Hindlimb muscle (tissue), 1 donor: ENCODE data around the gene NSMF. TPM values are rescaled to one million over a fixed set of nuclear protein-coding genes. Genes with fewer than 3 reads are reported as not detected.
"Not testable (repeated sequence)": the region's sequence is repeated elsewhere in the genome, so short reads cannot be mapped to it uniquely, and the experiment has no call there.

Experiments
- DNase-seq: peaks from one replicate; pipeline ENCODE4 v3.0.0-alpha.2; 2013
- polyA plus RNA-seq: library from polyadenylated mRNA; unstranded; fragments of 120-200 nt; gene quantifications from one replicate; pipeline ENCODE4 v1.2.1, GENCODE V29; 2013; ENCODE audit not compliant: insufficient read length

NSMF gene
- polyA plus RNA-seq, 1 donor: 18.1 TPM

DNA sequence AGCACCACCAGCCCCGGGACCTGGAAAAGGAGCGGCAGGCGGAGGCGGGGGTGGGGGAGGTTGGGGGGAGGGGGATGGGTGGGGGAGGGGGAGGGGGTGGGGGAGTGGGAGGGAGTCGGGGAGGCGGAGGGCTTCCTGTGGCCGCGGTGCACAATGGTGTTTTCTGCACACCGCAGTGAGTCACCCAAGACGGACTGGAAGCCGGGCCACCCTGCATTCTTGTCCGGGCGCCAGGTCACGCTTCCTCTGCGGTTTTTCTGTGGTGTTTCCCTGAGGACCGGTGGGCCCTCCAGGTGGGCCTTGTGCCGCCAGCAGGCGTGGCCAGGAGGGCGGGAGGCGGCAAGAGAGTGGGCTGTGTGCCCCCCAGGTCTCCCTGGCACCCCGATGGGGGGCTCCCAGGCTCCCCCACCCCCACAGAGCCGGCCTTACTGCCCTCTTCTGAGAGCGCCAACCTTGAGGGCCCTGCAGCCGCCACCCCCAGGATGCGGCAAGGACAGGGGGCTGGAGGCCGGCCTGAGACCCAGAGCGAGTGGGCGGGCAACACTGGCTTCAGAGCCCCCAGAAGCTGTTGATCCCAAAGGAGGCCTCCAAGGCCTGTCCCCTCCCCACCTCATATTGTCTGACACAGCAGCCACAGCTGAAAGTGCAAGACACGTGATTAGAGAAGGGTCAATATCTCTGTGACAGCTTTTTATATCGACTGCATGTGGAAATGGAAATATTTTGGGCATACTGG is 47.3 kb downstream of the NSMF start:
- no peak for DNase-seq

DNA sequence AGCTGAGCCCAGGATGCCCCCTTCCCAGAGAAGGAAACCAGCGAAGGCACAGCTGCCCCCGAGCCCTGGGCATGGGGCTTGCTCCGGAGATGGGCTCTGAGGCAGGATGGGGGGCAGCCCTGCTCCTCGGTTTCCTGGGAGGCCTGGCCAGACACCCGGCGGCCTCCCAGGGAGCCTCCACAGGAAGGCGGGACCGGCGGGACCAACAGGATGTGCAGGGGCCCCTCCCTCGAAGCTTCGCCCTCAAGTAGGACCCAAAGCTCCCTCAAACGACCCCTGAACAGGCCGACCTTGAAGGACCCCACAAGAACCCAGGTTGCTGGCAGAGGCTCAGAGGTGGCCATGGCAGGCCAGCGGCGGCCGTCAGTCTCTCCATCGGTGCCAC is 47.9 kb downstream of the NSMF start:
- DNase-seq: no peak

DNA sequence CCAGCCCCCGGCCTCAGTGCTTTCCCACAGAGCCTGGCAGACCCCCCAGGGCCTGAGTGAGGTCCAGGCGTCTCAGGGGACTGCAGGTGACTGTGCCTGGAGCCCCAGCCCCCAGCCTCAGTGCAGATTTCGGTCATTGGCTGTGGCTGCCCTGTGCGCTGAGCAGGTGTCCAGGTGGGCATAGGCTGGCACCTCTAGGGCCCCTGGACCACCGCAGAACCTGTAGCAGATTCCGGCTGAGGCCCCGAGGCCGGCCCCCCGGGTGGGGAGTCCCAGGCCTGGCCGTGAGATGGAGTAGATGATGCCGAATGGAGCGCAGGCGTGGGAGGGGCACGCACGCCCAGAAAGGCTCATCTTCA is 48.3 kb downstream of the NSMF start:
- no peak for DNase-seq

DNA sequence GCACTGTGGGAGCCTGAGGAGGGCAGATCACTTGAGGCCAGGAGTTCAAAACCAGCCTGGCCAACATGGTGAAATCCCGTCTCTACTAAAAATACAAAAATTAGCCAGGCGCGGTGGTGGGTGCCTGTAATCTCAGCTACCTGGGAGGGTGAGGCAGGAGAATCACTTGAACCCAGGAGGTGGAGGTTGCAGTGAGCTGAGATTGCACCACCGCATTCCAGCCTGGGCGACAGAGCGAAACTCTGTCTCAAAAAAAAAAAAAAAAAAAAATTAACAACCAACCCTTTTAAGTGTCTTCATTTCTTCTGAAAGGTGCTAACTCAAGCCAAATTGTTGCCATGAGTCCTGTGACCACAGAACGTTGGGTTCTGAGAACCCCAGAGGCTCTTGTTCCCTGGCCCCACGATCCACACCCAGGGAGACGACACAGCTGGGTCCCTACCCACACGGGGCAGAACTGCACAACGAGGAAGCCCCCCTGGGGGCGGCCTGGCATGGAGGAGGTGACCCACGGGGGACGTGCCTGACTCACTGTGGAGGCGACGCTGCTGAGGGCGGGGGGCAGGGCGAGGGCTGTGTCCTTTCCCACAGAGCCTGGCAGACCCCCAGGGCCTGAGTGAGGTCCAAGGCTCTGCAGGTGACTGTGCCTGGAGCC is 48.8 kb downstream of the NSMF start:
- DNase-seq: not testable (repeated sequence)

DNA sequence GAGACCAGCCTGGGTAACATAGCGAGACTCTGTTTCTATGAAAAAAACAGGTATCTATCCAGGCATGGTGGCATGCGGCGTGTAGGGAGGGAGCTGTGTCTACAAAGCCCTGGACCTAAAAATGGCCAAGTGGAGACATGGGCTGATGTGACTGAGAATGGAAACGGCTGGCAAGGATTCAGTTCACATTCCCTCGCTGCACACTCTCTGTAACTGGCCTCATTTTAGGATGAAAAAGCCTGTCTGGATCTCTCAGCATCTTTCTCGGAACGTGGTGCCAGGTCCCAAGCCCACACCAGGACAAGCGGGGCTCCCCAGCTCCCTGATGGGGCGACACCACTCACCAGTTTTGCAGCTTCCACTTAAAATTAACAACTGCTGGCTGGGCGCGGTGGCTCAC is 49.6 kb downstream of the NSMF start:
- DNase-seq: no peak

DNA sequence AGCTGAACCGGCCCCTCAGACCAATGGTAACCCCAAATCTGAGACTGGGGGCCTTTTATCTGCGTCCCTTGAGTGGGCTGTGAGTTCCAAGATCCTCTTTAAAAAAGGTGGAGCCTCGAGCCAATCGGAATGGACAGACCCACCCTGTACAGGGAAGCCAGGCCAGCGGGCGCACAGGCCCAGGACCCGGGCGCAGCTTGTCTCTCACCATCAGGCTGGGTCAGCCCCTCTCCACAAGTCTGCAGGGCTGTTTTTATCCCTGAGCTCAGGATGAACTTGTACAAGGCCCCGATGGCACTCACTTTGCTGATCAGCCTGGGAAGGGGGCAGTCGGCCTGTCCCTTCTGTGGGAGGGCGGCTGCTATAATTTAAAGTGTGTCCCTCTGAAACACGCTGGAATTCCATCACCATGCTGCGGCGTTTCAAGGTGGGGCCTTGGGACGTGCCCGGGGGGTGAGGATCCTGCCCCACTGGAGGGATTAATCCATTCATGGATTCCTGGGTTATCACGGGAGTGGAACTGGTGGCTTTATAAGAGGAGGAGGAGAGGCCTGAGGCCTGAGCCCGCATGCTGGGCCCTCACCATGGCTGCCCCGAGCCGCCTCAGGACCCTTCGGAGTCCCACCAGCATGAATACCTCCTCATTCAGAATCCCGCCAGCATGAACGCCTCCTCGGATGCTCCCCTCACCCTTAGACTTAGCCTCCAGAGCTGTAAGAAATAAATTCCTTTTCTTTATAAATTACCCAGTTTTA is 50.3 kb downstream of the NSMF start:
- no peak for DNase-seq

DNA sequence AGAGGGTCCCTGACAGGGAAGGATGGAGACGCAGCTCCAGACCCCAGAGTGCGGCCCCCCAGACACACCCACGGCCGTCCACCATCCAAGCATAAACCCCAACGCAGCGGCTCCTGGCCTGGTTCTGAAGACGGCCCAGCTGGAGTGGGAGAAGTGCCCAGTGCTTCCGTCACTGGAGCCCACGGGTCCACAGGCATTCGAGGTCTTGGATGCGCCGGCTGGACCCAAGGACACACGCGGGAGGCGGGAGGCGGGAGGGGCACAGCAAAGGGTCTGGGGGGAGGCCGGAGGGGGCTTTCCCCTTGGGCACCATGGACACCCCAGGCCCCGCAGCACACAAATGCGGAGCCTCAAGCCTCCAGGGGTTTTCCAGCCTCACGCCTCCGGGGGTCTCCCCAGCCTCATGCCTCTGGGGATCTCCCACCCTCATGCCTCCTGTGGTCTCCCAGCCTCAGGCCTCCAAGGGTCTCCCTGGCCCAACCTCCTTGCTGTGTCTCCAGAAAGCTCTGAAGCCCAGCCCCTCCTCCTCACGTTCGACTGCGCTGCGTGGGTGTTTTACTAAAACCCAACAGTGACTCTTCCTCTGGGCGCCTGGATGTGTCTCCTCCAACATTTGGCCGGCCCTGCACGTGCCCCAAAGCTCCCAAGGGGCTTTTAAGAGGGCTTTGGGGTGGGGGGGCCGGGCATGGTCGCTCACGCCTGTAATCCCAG is 51.4 kb downstream of the NSMF start:
- peak; percentile 71 for DNase-seq

DNA sequence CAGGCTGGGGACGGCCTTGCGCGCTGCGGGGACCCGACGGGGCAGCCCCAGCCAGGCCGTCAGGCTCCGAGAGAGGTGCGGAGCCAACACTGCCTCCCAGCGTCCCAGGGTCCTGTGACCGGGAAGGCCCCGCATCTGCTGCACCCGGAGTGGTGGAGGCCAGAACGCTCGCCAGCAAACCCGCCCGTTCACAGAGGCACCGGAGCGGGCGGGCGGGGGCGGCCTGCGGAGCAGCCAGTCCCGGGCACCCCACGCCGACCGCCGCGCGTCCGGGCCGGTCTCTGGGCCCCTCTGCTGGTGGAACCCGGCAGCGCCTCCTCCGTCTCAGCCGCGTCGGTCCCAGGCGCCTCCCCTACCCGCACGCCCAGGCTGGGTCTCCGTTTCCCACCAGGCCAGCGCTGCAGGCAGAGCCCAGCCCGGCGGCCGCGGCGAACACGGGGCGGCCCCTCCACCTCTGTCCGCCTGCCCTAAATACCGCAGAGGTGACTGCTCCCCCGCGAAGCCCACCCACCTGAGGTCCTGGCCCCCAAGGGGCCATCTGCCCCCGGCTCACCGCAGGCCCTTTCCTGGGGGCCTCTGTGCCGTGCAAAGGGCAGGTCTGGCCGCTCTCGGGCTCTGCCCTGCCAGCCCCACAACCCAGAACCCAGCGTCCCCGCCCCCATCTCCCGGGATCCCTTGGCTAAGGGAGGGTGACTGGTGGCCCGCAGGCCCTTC is 52.1 kb downstream of the NSMF start:
- DNase-seq: peak; percentile 79

DNA sequence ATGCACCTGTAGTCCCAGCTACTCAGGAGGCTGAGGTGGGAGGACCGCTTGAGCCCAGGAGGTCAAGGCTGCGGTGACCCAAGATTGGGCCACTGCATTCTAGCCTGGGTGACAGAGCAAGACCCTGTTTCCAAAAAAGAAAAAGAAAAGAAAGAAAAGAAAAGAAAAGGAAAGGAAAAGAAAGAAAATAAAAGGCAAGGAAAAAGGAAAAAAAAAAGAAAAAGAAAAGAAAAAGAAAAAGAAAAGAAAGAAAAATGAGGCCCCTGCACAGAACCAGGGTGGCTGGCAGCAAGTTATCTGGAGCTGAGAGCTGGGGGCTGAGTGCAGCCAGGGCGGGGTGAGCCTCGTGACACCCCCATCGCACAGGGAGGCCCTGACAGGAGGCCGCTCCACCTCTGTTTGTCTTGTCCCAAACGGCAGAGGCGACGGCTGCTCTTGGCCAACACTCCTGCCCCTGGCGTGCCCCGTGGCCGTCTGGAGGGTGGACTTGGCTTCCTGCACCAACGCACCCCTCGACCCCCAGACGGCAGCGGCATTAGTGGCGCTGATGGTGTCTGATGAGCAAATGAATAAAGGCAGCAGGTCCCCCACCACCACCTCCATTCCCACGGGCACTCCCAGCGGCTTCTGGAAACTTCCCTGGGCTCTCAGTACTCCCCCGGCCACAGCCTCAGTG is 52.9 kb downstream of the NSMF start:
- no peak for DNase-seq

DNA sequence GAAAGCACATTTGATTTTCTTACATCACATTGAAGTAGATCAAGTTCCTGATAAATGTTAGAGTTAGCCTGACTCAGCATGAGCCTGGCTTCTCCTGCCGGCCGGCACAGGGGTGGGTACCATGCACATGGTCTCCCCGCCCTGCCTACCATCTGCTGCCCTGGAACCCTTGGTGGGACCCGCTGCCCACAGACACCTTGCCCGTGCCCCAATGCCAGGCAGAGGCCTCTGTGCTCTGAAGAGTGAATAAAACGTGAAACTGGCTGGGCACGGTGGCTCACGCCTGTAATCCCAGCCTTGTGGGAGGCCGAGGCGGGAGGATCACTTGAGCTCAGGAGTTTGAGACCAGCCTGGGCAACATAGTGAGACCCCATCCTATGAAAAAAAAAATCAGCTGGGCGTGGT is 53.5 kb downstream of the NSMF start:
- DNase-seq: no peak

DNA sequence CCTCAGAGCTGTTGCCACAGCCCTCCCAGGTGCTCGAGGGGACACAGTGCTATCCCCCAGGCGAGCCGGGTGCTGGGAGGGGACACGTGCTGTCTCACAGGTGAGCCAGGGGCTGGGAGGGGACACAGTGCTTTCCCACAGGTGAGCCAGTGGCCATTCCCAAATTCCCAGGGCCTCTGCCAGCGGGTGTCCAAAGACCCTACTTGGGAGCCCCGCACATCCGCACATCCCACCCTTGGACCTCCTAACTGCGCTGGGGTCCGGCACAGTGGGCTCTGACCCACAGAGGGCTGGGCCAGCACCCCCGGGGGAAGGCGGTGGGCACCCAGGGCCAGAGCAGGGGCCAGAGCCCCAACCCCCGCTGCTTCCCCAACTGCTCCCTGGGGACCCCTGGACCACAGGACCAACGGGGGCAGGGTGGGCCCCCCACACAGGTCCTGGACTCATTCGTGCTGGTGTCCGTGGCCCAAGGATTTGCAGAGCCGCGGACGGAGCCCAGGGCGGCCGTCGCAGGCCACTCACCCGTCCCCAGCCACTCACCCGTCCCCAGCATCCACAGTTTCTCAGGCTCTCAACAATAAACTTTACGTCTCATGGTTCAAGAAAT is 54.1 kb downstream of the NSMF start:
- DNase-seq: no peak

DNA sequence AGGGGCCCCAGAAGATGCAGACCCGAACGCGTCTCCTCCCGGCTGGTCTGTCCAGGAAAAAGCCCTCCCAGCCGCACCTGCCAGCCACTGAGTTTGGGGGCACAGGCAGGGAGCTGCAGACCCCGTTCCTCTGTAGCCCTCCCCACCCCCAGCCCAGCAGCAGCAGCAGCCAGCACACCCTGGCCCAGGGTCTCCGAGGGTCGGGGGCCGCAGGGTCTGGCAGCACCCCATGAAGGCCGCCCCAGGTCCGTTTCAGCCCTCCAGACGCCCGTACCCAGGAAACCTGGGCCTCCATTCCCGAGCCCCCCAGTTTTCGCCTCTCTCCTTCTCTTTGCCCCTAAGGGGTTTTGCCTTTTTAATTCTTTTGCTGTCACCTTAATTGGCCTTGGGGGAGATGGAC is 55.9 kb downstream of the NSMF start:
- DNase-seq: no peak

DNA sequence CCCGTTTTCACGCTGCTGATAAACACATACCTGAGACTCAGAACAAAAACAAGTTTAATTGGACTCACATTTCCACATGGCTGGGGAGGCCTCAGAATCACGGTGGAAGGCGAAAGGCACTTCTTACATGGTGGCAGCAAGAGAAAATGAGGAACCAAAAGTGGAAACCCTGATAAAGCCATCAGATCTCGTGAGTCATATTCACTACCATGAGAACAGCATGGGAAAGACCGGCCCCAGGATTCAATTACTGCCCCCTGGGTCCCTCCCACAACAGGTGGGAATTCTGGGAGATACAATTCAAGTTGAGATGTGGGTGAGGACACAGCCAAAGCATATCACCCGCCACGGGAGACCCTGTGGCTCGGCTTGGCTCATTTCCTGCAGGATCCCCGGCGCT is 56.4 kb downstream of the NSMF start:
- DNase-seq: no peak

DNA sequence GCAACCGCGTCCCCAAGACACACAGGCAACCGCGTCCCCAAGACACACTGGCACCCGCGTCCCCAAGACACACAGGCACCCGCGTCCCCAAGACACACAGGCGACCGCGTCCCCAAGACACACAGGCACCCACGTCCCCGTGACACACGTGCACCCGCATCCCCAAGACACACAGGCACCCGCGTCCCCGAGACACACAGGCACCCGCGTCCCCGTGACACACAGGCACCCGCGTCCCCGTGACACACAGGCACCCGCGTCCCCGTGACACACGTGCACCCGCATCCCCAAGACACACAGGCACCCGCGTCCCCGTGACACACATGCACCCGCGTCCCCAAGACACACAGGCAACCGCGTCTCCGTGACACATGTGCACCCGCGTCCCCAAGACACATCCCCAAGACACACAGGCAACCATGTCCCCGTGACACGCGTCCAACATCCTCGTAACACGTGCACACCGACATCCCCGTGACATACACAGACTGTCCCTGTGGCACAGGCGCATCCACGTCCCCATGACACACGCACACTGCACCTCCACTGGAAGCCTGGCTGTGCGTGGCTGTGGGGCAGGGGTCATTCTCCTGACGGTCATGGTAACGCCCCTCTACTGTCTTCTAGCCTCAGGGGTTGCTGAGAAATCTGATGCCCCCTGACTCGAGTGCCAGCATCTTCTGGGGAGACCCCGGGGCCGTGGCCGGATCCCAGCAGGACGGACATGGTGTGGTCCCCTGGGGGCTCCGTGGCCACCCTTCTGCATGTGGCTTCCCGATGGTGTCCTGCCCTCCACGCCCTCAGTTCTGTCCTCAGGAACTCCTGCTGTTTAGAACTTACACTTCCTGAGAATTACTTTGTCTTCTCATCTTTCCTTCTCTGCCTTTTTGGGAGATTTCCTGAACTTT is 60.3 kb downstream of the NSMF start:
- DNase-seq: no peak

DNA sequence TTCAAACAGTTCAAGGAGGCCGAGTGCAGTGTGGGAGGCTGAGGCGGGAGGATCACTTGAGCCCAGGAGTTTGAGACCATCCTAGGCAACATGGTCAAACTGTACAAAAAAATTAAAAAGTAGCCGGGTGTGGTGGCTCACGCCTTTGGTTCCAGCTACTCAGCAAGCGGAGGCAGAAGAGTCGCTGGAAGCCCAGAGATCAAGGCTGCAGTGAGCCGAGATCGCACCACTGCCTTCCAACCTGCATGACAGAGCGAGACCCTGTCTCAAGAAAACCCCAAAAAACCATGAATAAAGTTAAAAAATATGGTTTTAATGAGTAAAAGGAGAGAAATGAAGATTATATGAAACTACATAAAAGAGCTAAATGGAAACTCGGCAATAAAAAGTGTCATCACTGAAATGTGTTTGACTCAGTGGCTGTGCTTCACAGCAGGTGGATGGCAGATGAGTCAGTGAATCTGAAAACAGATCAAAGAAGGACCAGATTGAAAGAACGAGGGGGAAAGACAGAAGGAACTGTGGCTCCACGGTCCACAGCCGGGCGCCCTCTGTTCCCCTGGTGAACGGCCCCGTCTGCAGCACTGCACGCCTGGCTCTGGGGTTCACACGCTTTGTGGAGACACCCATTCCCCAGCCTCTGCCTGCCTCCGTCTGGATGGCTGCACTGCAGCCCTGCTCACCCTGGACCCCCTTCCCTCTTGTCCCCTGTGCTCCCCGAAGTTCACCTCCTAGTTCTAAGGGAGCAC is 61.3 kb downstream of the NSMF start:
- DNase-seq: no peak
